Gastroesophageal sphincter (tissue), 4 donors: ENCODE measurements around the gene CFHR1. TPM values are rescaled to one million over a fixed set of nuclear protein-coding genes. Genes with fewer than 3 reads are reported as not detected.
"Not testable (repeated sequence)": the region's sequence is repeated elsewhere in the genome, so short reads cannot be mapped to it uniquely, and the experiment has no call there.

ENCODE experiments used
- ATAC-seq: fragments of 150-250 bp; one replicate; pipeline ENCODE4 v1.9.1; 2016; ENCODE audit warnings: mild to moderate bottlenecking, moderate library complexity
- H3K27ac ChIP-seq, 4 donors: fragments of 200-600 bp; sonication (generic) in 3 of 4; 1 replicate in 3 of 4; 2 replicates in 1 of 4; pipeline ENCODE4 v1.5.1; 2016 to 2019
- H3K27me3 ChIP-seq: fragments of 200-600 bp; sonication (generic); one replicate; pipeline ENCODE4 v1.5.1; 2019
- H3K36me3 ChIP-seq, 2 donors: fragments of 200-600 bp; sonication (generic); one replicate each; pipeline ENCODE4 v1.5.1; 2019; ENCODE audit warnings: control low read depth in 1 of 2
- H3K4me1 ChIP-seq, 3 donors: fragments of 200-600 bp; sonication (generic); 1 replicate in 2 of 3; 2 replicates in 1 of 3; pipeline ENCODE4 v1.5.1; 2016 to 2019; ENCODE audit warnings: control low read depth in 2 of 3
- H3K4me3 ChIP-seq, 2 donors: fragments of 200-600 bp; sonication (generic); one replicate each; pipeline ENCODE4 v1.5.1; 2019; ENCODE audit warnings: mild to moderate bottlenecking in 1 of 2, moderate library complexity in 1 of 2
- H3K9me3 ChIP-seq, 3 donors: fragments of 200-600 bp; sonication (generic); one replicate each; pipeline ENCODE4 v1.5.1; 2017 to 2019; ENCODE audit warnings: control low read depth in 2 of 3
- CTCF ChIP-seq, 4 experiments: fragments of 200-600 bp in 2 of 4; fragments of 450-650 bp in 2 of 4; sonication (generic) in 1 of 4; IDR thresholded peaks; one replicate each; pipeline ENCODE4 v1.5.1; 2017 to 2019; ENCODE audit warnings: antibody characterized with exemption in 4 of 4, mild to moderate bottlenecking in 2 of 4, moderate library complexity in 2 of 4
- EP300 ChIP-seq: sonication (generic); formaldehyde crosslinking; IDR thresholded peaks from one replicate; pipeline ENCODE4 v1.6.1; 2017; ENCODE audit warnings: antibody characterized with exemption, mild to moderate bottlenecking
- POLR2A ChIP-seq, 2 donors: fragments of 450-650 bp; IDR thresholded peaks; one replicate each; pipeline ENCODE4 v1.6.1; 2017; ENCODE audit warnings: antibody characterized with exemption in 2 of 2, mild to moderate bottlenecking in 2 of 2, moderate library complexity in 1 of 2
- POLR2AphosphoS5 ChIP-seq: sonication (generic); formaldehyde crosslinking; IDR thresholded peaks from one replicate; pipeline ENCODE4 v1.6.1; 2017; ENCODE audit warnings: antibody characterized with exemption
- WGBS, 2 donors: methylation state at CpG; one replicate each; pipeline ENCODE4 v1.1.5; 2018; ENCODE audit warnings: low coverage in 1 of 2; 5-methylcytosine and 5-hydroxymethylcytosine counted together
- total RNA-seq, 4 donors: library from RNA; depleted of rRNA; stranded (reverse); fragments of >200 nt; gene quantifications; one replicate each; pipeline ENCODE4 v1.1.0, GENCODE V29; 2016

Gene CFHR1
- total RNA-seq, 4 donors from 2014 or later: 1.3 TPM; not detected in 3

- H3K4me3 ChIP-seq: no peak overlapping the region
Observed at GRCh38 chr1:196797891-196798290, 21.6 kb upstream of the CFHR1 start.

GRCh38 chr1:196801920-196802319, 17.6 kb upstream of the CFHR1 start:
- not testable (repeated sequence) for H3K36me3 ChIP-seq, ATAC-seq, H3K27ac ChIP-seq, H3K4me3 ChIP-seq, H3K4me1 ChIP-seq, H3K27me3 ChIP-seq, H3K9me3 ChIP-seq
- WGBS, 2 donors: 33 to 75% methylated on average over 1 of the region's 1 CpG

More at GRCh38 chr1:196797891-196798290, 21.6 kb upstream of the CFHR1 start:
- no peaks in the 10 kb centered on the region for H3K27me3 ChIP-seq
- no peaks in the 10 kb centered on the region for H3K9me3 ChIP-seq
- ATAC-seq: no peak
- no peaks in the 10 kb centered on the region for H3K36me3 ChIP-seq
- TF ChIP-seq CTCF (IDR thresholded peaks at IDR 0.05) (no peak), POLR2AphosphoS5 (no peak), POLR2A (IDR thresholded peaks at IDR 0.05) (no peak), EP300 (no peak)
- 19 to 72% methylated on average over 2 of the region's 2 CpGs for WGBS, 2 donors
- H3K4me1 ChIP-seq: no peaks in the 10 kb centered on the region
- H3K27ac ChIP-seq: no peak overlapping the region

GRCh38 chr1:196808529-196809235, 10.8 kb upstream of the CFHR1 start:
- 91 to 98% methylated on average over 6 of the region's 22 CpGs for WGBS, 2 donors
- no peaks in the 10 kb centered on the region for H3K9me3 ChIP-seq
- H3K4me3 ChIP-seq: no peak overlapping the region
- no peaks in the 10 kb centered on the region for H3K27me3 ChIP-seq
- no peaks in the 10 kb centered on the region for H3K36me3 ChIP-seq
- no peak overlapping the region for H3K27ac ChIP-seq
- no peaks in the 10 kb centered on the region for H3K4me1 ChIP-seq
- ATAC-seq: no peak
- no peak for TF ChIP-seq POLR2AphosphoS5
- no peak for TF ChIP-seq POLR2A (IDR thresholded peaks at IDR 0.05)
- no peak for TF ChIP-seq CTCF (IDR thresholded peaks at IDR 0.05)
- no peak for TF ChIP-seq EP300

- WGBS, 2 donors: 20% methylated on average over 1 of the region's 6 CpGs; no CpG with 5 or more reads in 1 of the 2 donors
- not testable (repeated sequence) for H3K36me3 ChIP-seq, H3K27ac ChIP-seq, H3K9me3 ChIP-seq, H3K27me3 ChIP-seq, H3K4me1 ChIP-seq, H3K4me3 ChIP-seq, ATAC-seq
Observed at GRCh38 chr1:196817442-196817841, 2.1 kb upstream of the CFHR1 start.

- not testable (repeated sequence) for ATAC-seq, H3K4me3 ChIP-seq, H3K27me3 ChIP-seq, H3K36me3 ChIP-seq, H3K27ac ChIP-seq, H3K4me1 ChIP-seq, H3K9me3 ChIP-seq
- 3% methylated on average over 4 of the region's 4 CpGs for WGBS, 2 donors
- peak in 2 of 4 experiments; percentile 5 to 25 for TF ChIP-seq CTCF (IDR thresholded peaks at IDR 0.05)
Observed at GRCh38 chr1:196827860-196828259, 8.3 kb downstream of the CFHR1 start.

GRCh38 chr1:196849613-196850492, 30.3 kb downstream of the CFHR1 start:
- ATAC-seq: not testable (repeated sequence)

More at GRCh38 chr1:196849613-196850492, 30.3 kb downstream of the CFHR1 start:
- H3K9me3 ChIP-seq, H3K4me3 ChIP-seq, H3K27me3 ChIP-seq, H3K27ac ChIP-seq, H3K36me3 ChIP-seq, H3K4me1 ChIP-seq: not testable (repeated sequence)
- WGBS, 2 donors: 54 to 81% methylated on average over 2 of the region's 4 CpGs
